Ramos (cell line): ENCODE results near the gene SDK2.

ENCODE experiments used
- in situ Hi-C: fragments of 300-500 bp; cut with MboI; formaldehyde crosslinking; loops from one replicate; pipeline ENCODE4 v1.14.3; 2022; ENCODE audit warnings: low sequenced_read_pairs; ENCODE audit not compliant: unreplicated experiment

The SDK2 gene

GRCh38 chr17:73305845-73306836, 338.1 kb downstream of the SDK2 start:
- in situ Hi-C loops = no loop called here

DNA sequence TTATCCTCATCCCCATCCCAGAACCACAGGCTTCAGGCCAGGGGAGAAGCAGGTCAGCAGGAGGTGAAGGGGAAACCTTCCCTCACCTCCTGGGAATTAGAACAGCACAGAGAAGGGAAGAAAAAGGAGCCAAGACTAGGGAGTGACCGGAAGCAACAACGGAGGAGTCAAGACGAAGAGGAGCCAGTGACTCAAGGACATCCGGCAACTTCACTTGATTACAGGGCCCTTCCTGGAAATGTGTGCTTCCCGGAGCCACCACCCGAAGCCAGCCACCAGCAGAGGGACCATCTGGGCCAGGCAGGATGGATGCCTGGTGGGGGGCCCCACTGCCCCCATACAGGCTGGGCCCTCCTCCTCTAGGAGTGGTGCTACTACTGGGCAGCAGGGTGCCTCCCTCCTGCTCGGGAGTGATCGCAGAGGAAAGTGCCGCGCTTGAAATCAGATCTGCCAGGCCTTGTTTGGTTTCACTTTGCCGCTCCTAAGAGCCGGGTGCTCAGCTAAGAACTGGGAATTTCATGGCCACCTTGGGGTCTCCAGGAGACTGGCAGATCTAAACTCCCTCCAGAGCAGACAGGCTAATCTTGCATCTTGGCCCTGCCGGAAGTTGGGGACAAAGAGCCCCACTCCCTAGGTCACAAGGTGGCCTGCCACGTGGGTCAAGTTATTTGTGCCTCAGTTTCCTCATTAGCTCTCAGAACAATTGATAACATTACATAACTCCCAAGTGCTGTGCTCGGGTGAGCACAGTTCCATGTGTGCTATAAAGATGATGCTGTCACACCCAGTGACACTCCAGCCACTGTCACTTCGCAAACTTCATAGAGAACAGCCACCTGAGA, 339.1 kb downstream of the SDK2 start:
- in situ Hi-C loops = no loop called here

- in situ Hi-C loops = no loop called here
Measured at GRCh38 chr17:73304438-73304837, 339.8 kb downstream of the SDK2 start.

DNA sequence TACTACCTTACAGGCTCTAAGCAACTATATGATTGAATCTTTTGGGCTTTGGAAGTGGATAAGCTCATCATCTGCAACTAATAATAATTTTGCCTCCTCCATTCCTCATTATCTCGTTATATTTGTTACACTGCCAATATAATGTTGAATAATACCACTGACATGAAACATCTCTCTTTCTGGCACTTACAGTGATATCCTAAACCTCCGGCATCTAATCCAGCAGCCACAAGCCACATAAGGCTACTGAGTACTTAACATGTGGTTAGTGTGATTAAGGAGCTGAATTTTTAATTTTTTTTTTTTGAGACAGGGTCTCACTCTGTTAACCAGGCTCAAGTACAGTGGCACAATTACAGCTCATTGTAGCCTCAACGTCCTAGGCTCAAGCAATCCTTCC, 342.1 kb downstream of the SDK2 start:
- in situ Hi-C loops = no loop called here

DNA sequence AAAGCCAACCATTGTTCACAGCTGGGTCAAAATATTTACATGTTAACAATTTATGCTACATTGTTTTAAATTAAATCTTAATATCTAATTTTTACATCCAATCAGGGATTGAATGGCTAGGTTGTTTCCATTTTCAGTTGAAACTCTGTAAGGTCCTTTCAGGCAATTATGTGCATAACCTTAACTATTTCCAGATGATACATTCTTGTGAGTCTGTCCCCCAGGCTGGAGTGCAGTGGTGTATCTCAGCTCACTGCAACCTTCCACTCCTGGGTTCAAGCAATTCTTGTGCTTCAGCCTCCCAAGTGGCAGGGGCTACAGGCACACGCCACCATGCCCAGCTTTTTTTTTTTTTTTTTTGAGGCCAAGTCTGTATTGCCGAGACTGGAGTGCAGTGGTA, 342.9 kb downstream of the SDK2 start:
- in situ Hi-C loops = no loop called here

DNA sequence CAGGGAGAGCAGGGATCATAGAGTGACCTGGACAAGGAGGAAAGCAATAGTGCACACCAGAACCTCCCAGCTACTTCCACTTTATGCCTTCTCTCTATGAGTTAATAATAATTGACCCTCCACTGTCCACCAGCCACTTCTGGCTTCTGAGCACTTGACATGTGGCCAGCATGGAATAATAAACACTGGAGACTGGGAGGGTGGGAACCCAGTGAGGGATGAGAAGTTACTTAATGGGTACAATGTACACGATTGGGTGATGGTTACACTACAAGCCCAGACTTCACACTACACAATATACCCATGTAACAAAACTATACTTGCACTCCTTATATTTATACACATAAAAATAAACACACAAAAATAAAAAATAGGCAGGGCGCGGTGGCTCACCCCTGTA, 343.9 kb downstream of the SDK2 start:
- in situ Hi-C loops = no loop called here

- in situ Hi-C loops = no loop called here
Measured at GRCh38 chr17:73297934-73298861, 346.0 kb downstream of the SDK2 start.

- in situ Hi-C loops = no loop called here
Measured at GRCh38 chr17:73293480-73293911, 350.7 kb downstream of the SDK2 start.

GRCh38 chr17:73293031-73293430, 351.2 kb downstream of the SDK2 start:
- in situ Hi-C loops = no loop called here

GRCh38 chr17:73292031-73292531, 352.2 kb downstream of the SDK2 start:
- in situ Hi-C loops = no loop called here

- in situ Hi-C loops = no loop called here
Measured at GRCh38 chr17:73291260-73291801, 352.9 kb downstream of the SDK2 start.

GRCh38 chr17:73290399-73291259, 353.6 kb downstream of the SDK2 start:
- in situ Hi-C loops = no loop called here

DNA sequence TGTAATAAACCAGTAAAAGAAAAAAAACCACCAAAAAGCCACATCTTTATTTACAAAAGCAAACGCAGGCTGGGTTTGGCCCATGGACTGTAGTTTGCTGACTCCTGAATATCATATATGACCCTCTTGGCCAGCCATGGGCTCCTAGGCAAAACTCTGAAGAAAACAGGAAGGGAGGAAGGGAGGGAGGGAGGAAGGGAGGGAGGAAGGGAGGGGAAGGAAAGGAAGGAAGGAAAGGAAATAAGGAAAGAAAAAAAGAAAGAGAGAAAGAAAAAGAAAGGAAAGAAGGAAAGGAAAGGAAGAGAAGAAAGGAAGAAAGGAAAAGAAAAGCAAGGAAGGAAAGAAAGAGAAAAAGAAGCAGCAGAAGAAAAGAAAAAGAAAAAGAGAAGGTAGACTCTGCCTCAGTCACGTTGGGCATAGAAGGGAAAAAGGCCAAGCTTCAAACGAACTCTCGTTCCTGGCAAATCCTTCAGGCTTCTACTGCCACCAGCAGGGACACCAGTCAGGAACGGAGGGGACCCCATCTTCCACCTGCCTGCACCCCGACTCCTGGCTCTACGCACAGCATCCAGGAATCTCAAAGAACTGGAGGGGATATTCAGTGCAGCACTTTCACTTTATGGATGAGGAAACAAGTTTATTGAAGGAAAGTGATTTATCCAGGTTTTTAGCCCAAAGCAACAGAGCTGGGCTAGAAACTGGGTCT, 354.5 kb downstream of the SDK2 start:
- in situ Hi-C loops = no loop called here

DNA sequence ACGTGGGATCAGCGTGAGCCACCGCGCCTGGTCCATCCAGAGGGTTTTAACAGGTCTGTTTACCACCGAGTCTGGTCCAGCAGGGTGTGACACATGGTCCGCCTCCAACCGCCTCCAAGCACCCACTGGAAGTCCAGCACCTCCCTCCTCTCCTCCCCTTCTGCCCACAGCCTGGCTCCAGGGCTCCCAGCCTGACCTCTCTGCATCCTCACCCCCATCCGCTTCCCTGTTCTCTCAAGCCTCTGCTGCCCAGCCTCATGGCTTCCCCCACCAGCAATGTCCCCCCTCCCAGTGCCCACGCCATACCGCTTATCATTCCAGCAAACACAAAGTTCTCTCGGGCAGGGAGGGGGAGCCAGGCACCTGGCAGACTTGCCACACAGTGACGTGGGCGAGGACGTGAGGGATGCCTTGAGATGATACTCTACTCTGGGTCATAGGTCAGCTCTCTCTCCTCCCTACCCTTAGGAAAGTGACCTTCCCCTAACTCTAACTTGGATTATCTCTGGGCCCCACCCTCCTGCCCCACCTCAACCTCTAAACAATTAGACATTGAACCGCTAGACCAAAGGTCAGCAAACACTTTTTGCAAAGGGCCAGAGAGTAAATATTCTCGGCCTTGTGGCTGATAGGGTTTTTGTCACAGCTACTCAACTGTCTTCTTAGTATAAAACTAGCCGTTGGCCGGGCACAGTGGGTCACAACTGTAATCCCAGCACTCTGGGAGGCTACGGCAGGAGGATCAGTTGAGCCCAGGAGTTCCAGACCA, 355.5 kb downstream of the SDK2 start:
- in situ Hi-C loops = no loop called here

DNA sequence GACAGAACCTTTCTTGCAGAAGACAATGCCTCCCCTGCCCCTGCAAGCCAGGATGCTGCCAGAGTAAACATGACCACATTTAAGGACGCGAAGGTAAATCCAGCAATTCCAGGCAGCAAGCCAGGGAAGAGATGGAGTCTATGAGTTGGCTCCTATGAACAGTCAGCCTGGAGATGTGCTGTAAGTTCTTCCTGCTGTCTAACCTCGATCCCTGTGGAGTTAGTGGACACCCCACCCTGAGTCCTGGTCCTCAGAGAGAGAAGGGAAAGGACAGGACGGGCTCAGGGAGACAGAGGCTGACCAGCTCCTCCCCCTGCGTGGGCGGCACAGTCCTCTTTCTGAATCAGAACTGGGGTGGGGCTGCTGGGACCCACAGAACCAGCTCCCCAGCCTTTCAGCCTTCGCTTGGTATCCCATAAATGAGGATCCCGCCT, 357.4 kb downstream of the SDK2 start:
- in situ Hi-C loops = no loop called here

DNA sequence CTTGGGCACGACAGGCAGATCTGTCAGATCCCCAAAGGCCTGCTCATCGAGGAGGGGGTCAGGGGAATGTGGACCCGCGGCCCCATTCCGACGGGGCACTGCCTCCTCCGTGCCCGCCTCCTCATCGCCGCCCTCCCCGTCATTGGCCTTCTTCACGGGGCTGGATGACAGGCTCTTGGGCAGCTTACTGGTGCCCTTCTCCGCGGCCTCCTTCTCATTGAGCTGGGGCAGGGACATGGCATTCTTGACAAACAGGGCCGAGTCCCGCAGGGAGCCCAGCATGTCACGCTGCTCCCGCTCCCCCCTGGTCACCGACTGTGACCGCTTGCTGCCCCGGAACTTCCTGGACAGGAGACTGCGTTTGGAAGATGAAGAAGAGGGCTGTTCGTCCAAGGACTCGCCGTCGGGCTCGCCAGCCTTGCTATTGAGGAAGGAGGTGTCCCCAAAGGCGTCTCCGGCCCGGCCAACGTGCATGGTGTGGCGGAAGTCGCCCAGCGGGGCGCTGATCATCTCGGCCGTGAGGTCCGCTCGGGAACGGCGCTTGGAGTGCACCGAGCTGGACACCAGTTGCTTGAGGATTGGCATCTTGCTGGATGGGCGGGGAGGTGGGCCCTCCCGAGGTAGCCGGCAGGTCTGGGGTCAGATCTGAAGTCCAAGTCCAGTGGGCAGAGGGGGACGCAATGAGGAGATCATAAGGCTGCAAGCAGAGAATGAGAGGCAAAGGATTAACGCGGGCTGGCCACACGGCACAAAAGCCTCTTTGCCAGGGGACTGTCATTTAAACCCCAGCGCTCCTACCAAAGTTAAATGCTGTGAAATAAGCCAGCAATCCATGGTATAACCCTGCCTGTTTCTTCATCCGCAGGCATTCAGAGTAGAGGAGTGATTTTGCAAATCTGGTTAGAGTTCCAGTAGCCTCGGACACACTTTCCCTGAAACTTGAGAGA, 358.1 kb downstream of the SDK2 start:
- in situ Hi-C loops = no loop called here
